ENCODE measurements around the gene TBL3.

The TBL3 gene

GRCh38 chr16:1984347-1985225, 12.7 kb downstream of the TBL3 start:
- DNase-seq, result no peak

GRCh38 chr16:1985466-1986150, 13.8 kb downstream of the TBL3 start:
- DNase-seq, result no peak

- DNase-seq, result no peak
Observed at GRCh38 chr16:1987198-1987597, 15.3 kb downstream of the TBL3 start.

- DNase-seq, result no peak
Observed at GRCh38 chr16:1989209-1990100, 17.6 kb downstream of the TBL3 start, which contains the start of gene SYNGR3. Gene SYNGR3 (plus strand): TSS chr16:1989970. CDS start chr16:1990103, 133 bp downstream.

- DNase-seq, result no peak
Observed at GRCh38 chr16:1990101-1990350, 18.2 kb downstream of the TBL3 start.

- DNase-seq, result peak in 1 of 2 experiments; percentile 35
Observed at GRCh38 chr16:1990351-1991134, 18.7 kb downstream of the TBL3 start.

- DNase-seq, result no peak
Observed at GRCh38 chr16:1991135-1991551, 19.3 kb downstream of the TBL3 start.

GRCh38 chr16:1991588-1991947, 19.7 kb downstream of the TBL3 start:
- DNase-seq, result no peak

- no peak for DNase-seq
Observed at GRCh38 chr16:1991948-1992703, 20.3 kb downstream of the TBL3 start.

- no peak for DNase-seq
Observed at GRCh38 chr16:1992704-1993317, 21.0 kb downstream of the TBL3 start.

GRCh38 chr16:1993731-1994131, 21.9 kb downstream of the TBL3 start:
- DNase-seq, result no peak

- no peak for DNase-seq
Observed at GRCh38 chr16:1997494-1998359, 25.9 kb downstream of the TBL3 start.

GRCh38 chr16:1998360-1998835, 26.5 kb downstream of the TBL3 start:
- DNase-seq, result no peak

GRCh38 chr16:1998852-1999801, 27.3 kb downstream of the TBL3 start:
- DNase-seq, result no peak

- DNase-seq, result no peak
Observed at GRCh38 chr16:1999866-2000514, 28.1 kb downstream of the TBL3 start.

GRCh38 chr16:2001035-2001434, 29.2 kb downstream of the TBL3 start:
- DNase-seq, result no peak

- no peak for DNase-seq
Observed at GRCh38 chr16:2001456-2002355, 29.9 kb downstream of the TBL3 start.

Measured in SHP77 (cell line).